Natural killer cell (primary cell): ENCODE results near the gene PCSK5. TPM values are rescaled to one million over a fixed set of nuclear protein-coding genes. Genes with fewer than 3 reads are reported as not detected.

ENCODE experiments used
- ATAC-seq, 3 donors: fragments of 150-1000 bp in 2 of 3; fragments of 200-7000 bp in 1 of 3; cut with Tn5 transposase; 1 replicate in 1 of 3; 2 replicates in 2 of 3; pipeline ENCODE4 v1.10.0; 2021; ENCODE audit warnings: mild to moderate bottlenecking in 2 of 3, moderate library complexity in 2 of 3
- DNase-seq, 2 donors: peaks; one replicate each; pipeline versions ENCODE4 v3.0.0 to v3.0.0-alpha.2; 2013 to 2021; ENCODE audit warnings: mixed read lengths in 1 of 2
- H3K27ac ChIP-seq: one replicate; pipeline ENCODE4 v1.5.1; 2013; ENCODE audit warnings: mild to moderate bottlenecking, low read length
- H3K27me3 ChIP-seq: one replicate; pipeline ENCODE4 v1.6.1; 2013; ENCODE audit warnings: low read length; ENCODE audit not compliant: control insufficient read depth, insufficient read depth
- H3K36me3 ChIP-seq: one replicate; pipeline ENCODE4 v1.6.1; 2013; ENCODE audit warnings: low read length; ENCODE audit not compliant: control insufficient read depth, insufficient read depth
- H3K4me1 ChIP-seq: one replicate; pipeline ENCODE4 v1.6.1; 2013; ENCODE audit warnings: low read length; ENCODE audit not compliant: control insufficient read depth, insufficient read depth
- H3K4me3 ChIP-seq: one replicate; pipeline ENCODE4 v1.5.1; 2013; ENCODE audit warnings: low read length
- H3K9me3 ChIP-seq: one replicate; pipeline ENCODE4 v1.6.1; 2013; ENCODE audit warnings: low read length; ENCODE audit not compliant: control insufficient read depth, insufficient read depth
- H3K27ac Mint-ChIP-seq, 2 donors: one replicate each; pipeline ENCODE4 v1.8.0; 2022; ENCODE audit warnings: mild to moderate bottlenecking in 2 of 2, mixed read lengths in 2 of 2, moderate library complexity in 1 of 2
- H3K27me3 Mint-ChIP-seq, 2 donors: one replicate each; pipeline ENCODE4 v1.8.0; 2022; ENCODE audit warnings: low read depth in 2 of 2, mixed read lengths in 2 of 2
- H3K36me3 Mint-ChIP-seq: one replicate; pipeline ENCODE4 v1.8.0; 2022; ENCODE audit warnings: mixed read lengths
- H3K4me1 Mint-ChIP-seq, 2 donors: one replicate each; pipeline ENCODE4 v1.8.0; 2022; ENCODE audit warnings: mixed read lengths in 2 of 2
- H3K4me3 Mint-ChIP-seq: one replicate; pipeline ENCODE4 v1.8.0; 2022; ENCODE audit warnings: mild to moderate bottlenecking, moderate library complexity, mixed read lengths
- H3K9me3 Mint-ChIP-seq, 2 donors: one replicate each; pipeline ENCODE4 v1.8.0; 2022; ENCODE audit warnings: mixed read lengths in 2 of 2
- WGBS: methylation state at CpG from one replicate; pipeline ENCODE4 v1.1.7; 2013; ENCODE audit warnings: missing lambda C conversion rate; ENCODE audit not compliant: insufficient coverage; 5-methylcytosine and 5-hydroxymethylcytosine counted together
- intact Hi-C: fragments of 100-400 bp; cut with micrococcal nuclease; formaldehyde crosslinking; loops from one replicate; pipeline ENCODE4 v1.14.2; 2022
- total RNA-seq, 4 donors: library from RNA; stranded (reverse); fragments of 120-200 nt in 1 of 4; gene quantifications; one replicate each; pipeline versions ENCODE4 v1.2.3 to v1.2.4, GENCODE V29; 2013 to 2022
- TF ChIP-seq, protein P1 (sequence below): fragments of 200-600 bp; IDR thresholded peaks from one replicate; pipeline ENCODE4 v1.8.0; 2022; ENCODE audit warnings: antibody characterized with exemption

PCSK5 gene
- total RNA-seq, 3 donors from 2014 or later (not counting 1 experiment from before 2014, with no cell fraction given): 2.4 to 13.2 (median 5.7) TPM

DNA sequence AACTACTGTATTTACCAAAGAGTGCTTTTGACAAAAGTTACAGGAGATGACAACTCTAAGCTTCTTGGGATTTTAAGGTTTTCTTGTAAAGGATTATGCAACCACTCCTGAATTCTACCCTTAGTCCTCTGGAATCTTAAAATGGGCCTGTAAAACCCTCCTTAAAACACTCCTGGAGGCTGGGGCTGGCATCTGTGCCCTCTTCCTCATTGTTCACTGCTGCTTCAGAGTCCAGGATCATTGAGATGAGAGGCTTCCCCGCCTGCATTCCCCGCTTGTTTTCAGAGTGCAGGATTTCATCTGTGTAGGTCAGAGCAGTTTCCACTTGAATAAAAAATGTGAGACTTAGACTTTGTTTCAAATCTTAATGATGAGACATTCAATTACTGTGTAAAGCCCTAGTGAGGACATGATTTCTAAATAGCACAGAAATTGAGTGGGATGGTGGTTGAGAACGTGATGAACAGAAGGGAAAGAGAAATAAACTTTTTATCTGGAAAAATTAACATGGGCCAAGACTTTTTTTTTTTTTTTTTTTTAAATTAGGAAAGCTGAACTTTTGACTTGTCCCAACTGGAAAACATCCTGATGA is 40.4 kb downstream of the PCSK5 start:
- no peak overlapping the region for H3K27ac Mint-ChIP-seq
- H3K4me3 Mint-ChIP-seq: no peak overlapping the region
- no peak for ATAC-seq
- H3K9me3 Mint-ChIP-seq: no peaks in the 10 kb centered on the region
- 91% methylated on average over 3 of the region's 3 CpGs for WGBS
- H3K36me3 Mint-ChIP-seq: no peaks in the 10 kb centered on the region
- no peaks in the 10 kb centered on the region for H3K36me3 ChIP-seq
- H3K27ac ChIP-seq: no peak overlapping the region
- H3K27me3 Mint-ChIP-seq: no peaks in the 10 kb centered on the region
- intact Hi-C loops: no loop called here
- no peak for DNase-seq
- TF ChIP-seq, protein P1, sequence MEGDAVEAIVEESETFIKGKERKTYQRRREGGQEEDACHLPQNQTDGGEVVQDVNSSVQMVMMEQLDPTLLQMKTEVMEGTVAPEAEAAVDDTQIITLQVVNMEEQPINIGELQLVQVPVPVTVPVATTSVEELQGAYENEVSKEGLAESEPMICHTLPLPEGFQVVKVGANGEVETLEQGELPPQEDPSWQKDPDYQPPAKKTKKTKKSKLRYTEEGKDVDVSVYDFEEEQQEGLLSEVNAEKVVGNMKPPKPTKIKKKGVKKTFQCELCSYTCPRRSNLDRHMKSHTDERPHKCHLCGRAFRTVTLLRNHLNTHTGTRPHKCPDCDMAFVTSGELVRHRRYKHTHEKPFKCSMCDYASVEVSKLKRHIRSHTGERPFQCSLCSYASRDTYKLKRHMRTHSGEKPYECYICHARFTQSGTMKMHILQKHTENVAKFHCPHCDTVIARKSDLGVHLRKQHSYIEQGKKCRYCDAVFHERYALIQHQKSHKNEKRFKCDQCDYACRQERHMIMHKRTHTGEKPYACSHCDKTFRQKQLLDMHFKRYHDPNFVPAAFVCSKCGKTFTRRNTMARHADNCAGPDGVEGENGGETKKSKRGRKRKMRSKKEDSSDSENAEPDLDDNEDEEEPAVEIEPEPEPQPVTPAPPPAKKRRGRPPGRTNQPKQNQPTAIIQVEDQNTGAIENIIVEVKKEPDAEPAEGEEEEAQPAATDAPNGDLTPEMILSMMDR: no peak
- no peaks in the 10 kb centered on the region for H3K4me1 ChIP-seq
- H3K4me1 Mint-ChIP-seq: no peaks in the 10 kb centered on the region
- no peaks in the 10 kb centered on the region for H3K9me3 ChIP-seq
- H3K27me3 ChIP-seq: no peaks in the 10 kb centered on the region
- no peak overlapping the region for H3K4me3 ChIP-seq

DNA sequence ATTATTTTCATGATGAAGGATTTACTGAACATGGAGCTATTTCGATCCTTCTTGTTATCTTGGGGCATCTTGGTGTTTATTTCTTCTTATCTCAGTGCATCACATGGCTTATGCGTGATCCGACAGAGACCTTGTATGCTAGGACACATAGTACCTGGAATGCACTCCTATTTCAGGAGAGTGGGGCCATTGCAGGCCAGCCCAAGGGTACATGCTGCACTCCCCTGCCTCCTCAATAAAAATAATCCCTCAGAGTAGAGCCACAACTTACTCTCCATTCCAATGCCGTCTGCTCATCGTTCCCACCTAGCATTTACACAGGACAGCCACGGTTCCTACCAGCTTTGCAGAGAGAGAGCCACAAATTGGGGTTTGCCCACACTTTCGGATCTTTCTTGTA is 43.5 kb downstream of the PCSK5 start:
- H3K4me3 ChIP-seq: no peak overlapping the region
- H3K27ac ChIP-seq: no peak overlapping the region
- no peaks in the 10 kb centered on the region for H3K36me3 ChIP-seq
- DNase-seq (no peak), ATAC-seq (no peak)
- peaks cover 0 to 8% of the 10 kb centered on the region in 2 donors for H3K4me1 Mint-ChIP-seq
- H3K27me3 Mint-ChIP-seq: no peaks in the 10 kb centered on the region
- H3K27ac Mint-ChIP-seq: no peak overlapping the region
- intact Hi-C loops: no loop called here
- WGBS: 94% methylated on average over 7 of the region's 7 CpGs
- no peak overlapping the region for H3K4me3 Mint-ChIP-seq
- H3K9me3 Mint-ChIP-seq: no peaks in the 10 kb centered on the region
- no peaks in the 10 kb centered on the region for H3K36me3 Mint-ChIP-seq
- H3K4me1 ChIP-seq: no peaks in the 10 kb centered on the region
- H3K9me3 ChIP-seq: no peaks in the 10 kb centered on the region
- H3K27me3 ChIP-seq: no peaks in the 10 kb centered on the region
- TF ChIP-seq, protein P1: no peak

DNA sequence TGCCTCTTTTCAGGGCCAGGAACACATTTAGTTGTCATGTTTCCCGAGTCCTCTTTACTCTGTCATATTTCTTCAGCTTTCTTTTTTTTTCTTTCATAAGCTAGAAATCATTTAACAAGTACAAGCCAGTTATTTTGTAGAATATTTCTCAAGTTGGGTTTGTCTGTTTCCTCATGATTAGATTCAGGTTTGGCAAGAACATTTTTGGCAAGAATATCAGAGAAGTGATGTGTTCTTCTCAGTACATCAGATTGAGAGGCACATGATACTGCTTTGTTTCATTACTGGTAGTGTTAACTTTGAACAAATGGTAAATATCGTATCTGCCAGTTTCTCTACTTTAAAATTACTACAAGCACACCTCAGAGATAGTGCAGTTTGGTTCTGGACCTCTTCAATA is 45.1 kb downstream of the PCSK5 start:
- TF ChIP-seq, protein P1: no peak
- no peak overlapping the region for H3K27ac ChIP-seq
- Mint-ChIP-seq H3K4me3 (no peak overlapping the region), H3K27ac (no peak overlapping the region), H3K4me1 (peaks cover 0 to 8% of the 10 kb centered on the region in 2 donors), H3K9me3 (no peaks in the 10 kb centered on the region), H3K36me3 (no peaks in the 10 kb centered on the region), H3K27me3 (no peaks in the 10 kb centered on the region)
- intact Hi-C loops: no loop called here
- no peaks in the 10 kb centered on the region for H3K4me1 ChIP-seq
- no peaks in the 10 kb centered on the region for H3K27me3 ChIP-seq
- no peak overlapping the region for H3K4me3 ChIP-seq
- WGBS: 56% methylated on average over 2 of the region's 2 CpGs
- DNase-seq (no peak), ATAC-seq (no peak)
- H3K36me3 ChIP-seq: no peaks in the 10 kb centered on the region
- H3K9me3 ChIP-seq: no peaks in the 10 kb centered on the region
